ENCODE measurements around the gene SPATA31D1. TPM values are rescaled to one million over a fixed set of nuclear protein-coding genes. Genes with fewer than 3 reads are reported as not detected.

Gene SPATA31D1
- total RNA-seq, 4 donors from 2014 or later, result 0.13 TPM; not detected in 3

DNA sequence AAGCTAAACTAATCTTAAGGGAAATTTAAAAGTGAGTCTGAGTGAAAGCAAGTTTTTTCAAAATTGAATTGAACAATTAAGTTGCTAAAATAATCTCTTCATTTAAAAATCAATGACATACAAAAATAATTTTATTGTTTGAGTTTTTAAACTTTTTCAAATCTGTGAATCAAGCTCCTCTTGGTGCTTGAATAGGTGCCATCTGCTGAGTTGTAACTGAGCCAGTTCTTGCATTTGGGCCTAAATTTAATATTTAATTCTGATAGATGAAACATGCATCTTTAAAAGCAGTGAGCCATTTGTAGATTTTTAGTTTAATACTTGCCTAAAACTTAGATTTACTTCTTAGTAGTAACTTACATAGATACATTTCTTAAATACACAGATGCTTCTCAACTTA, 31.8 kb downstream of the SPATA31D1 start:
- Histone ChIP-seq H3K27ac (no peak overlapping the region), H3K4me1 (peaks cover 10% of the 10 kb centered on the region), H3K4me3 (no peak overlapping the region), H3K9me3 (no peaks in the 10 kb centered on the region), H3K36me3 (no peaks in the 10 kb centered on the region), H3K27me3 (no peaks in the 10 kb centered on the region)
- TF ChIP-seq POLR2AphosphoS5 (IDR thresholded peaks at IDR 0.05) (no peak), EP300 (IDR thresholded peaks at IDR 0.05) (no peak), POLR2A (IDR thresholded peaks at IDR 0.05) (no peak)
- TF ChIP-seq, protein P1, sequence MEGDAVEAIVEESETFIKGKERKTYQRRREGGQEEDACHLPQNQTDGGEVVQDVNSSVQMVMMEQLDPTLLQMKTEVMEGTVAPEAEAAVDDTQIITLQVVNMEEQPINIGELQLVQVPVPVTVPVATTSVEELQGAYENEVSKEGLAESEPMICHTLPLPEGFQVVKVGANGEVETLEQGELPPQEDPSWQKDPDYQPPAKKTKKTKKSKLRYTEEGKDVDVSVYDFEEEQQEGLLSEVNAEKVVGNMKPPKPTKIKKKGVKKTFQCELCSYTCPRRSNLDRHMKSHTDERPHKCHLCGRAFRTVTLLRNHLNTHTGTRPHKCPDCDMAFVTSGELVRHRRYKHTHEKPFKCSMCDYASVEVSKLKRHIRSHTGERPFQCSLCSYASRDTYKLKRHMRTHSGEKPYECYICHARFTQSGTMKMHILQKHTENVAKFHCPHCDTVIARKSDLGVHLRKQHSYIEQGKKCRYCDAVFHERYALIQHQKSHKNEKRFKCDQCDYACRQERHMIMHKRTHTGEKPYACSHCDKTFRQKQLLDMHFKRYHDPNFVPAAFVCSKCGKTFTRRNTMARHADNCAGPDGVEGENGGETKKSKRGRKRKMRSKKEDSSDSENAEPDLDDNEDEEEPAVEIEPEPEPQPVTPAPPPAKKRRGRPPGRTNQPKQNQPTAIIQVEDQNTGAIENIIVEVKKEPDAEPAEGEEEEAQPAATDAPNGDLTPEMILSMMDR (IDR thresholded peaks at IDR 0.05), result no peak
- DNase-seq (ENCODE audit: low spot score in 2 of 2), result no peak

DNA sequence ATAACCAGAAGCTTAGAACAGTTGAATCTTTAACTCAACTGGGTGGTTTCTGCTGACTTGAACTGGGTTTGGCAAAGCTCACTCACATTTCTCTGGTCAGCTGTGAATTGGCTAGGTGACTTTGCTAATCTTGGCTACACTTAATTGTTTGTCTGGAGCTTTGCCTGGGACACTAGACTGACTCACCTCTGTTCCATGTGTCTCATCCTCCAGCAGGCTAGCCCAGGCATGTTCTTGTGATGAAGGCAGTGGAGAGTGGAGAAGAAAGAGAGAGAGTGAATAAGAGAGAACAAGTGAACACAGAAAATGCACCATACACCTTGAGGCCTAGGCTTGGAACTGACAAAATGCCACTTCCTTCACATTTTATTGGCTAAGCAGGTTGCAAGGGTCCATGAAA, 32.6 kb downstream of the SPATA31D1 start:
- no peak overlapping the region for H3K4me3 ChIP-seq
- H3K4me1 ChIP-seq, result peaks cover 10% of the 10 kb centered on the region
- no peaks in the 10 kb centered on the region for H3K9me3 ChIP-seq
- no peaks in the 10 kb centered on the region for H3K27me3 ChIP-seq
- no peaks in the 10 kb centered on the region for H3K36me3 ChIP-seq
- H3K27ac ChIP-seq, result no peak overlapping the region
- TF ChIP-seq EP300 (IDR thresholded peaks at IDR 0.05), result no peak
- TF ChIP-seq POLR2A (IDR thresholded peaks at IDR 0.05), result no peak
- peak in 1 of 3 donors; percentile 61 for TF ChIP-seq POLR2AphosphoS5 (IDR thresholded peaks at IDR 0.05)
- DNase-seq (ENCODE audit: low spot score in 2 of 2), result peak in 1 of 2 donors; percentile 61

DNA sequence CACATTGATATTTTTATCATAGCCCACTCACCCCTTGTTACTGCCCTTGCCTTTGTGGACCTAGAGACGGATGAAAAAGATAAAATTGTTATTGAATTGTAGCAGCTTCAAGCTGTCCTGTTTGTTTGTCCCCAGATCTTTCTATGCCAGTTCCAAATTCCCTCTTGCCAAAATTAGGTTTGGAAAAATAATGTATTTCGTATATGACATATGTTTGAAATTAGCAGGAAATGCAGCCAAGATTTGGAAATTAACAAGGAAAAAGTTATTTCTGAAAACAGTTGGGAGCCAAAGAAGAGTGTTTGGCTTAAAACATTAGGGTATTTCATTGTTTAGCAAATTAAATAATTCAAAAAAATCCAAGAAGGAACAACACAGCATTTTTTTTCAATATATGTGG, 33.5 kb downstream of the SPATA31D1 start:
- Histone ChIP-seq H3K27ac (no peak overlapping the region), H3K9me3 (no peaks in the 10 kb centered on the region), H3K27me3 (no peaks in the 10 kb centered on the region), H3K36me3 (no peaks in the 10 kb centered on the region), H3K4me1 (peaks cover 10% of the 10 kb centered on the region), H3K4me3 (no peak overlapping the region)
- WGBS, result 41% methylated on average over 2 of the region's 2 CpGs
- no peak for DNase-seq (ENCODE audit: low spot score in 2 of 2)
- TF ChIP-seq, protein P1 (IDR thresholded peaks at IDR 0.05), result no peak
- TF ChIP-seq EP300 (IDR thresholded peaks at IDR 0.05) (no peak), POLR2A (IDR thresholded peaks at IDR 0.05) (no peak), POLR2AphosphoS5 (IDR thresholded peaks at IDR 0.05) (no peak)

DNA sequence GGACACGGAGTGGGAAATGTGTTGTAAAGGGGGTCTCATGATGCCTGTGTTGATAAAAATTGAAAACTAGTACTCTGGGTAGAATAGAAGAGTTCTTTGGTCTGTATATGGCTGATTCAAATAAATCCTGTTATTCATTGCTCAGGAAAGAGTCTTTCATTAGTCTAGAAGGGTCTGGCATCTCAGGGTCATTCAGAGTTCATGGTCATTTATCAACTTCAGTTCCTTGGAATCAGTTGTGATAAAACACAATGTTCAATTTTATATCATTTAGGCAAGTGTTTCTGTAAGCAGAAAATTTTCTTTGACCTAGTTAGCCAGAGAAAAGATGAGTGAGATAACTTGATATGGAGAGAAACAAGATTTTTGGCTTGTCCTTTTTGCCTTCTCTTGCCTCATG, 36.3 kb downstream of the SPATA31D1 start:
- no peak for DNase-seq (ENCODE audit: low spot score in 2 of 2)
- Histone ChIP-seq H3K36me3 (no peaks in the 10 kb centered on the region), H3K9me3 (no peaks in the 10 kb centered on the region), H3K27ac (no peak overlapping the region), H3K4me1 (peaks cover 10% of the 10 kb centered on the region), H3K4me3 (no peak overlapping the region), H3K27me3 (no peaks in the 10 kb centered on the region)
- 96% methylated on average over 1 of the region's 1 CpG for WGBS
- TF ChIP-seq POLR2A (IDR thresholded peaks at IDR 0.05) (no peak), POLR2AphosphoS5 (IDR thresholded peaks at IDR 0.05) (no peak), EP300 (IDR thresholded peaks at IDR 0.05) (no peak)
- TF ChIP-seq, protein P1 (IDR thresholded peaks at IDR 0.05), result no peak

DNA sequence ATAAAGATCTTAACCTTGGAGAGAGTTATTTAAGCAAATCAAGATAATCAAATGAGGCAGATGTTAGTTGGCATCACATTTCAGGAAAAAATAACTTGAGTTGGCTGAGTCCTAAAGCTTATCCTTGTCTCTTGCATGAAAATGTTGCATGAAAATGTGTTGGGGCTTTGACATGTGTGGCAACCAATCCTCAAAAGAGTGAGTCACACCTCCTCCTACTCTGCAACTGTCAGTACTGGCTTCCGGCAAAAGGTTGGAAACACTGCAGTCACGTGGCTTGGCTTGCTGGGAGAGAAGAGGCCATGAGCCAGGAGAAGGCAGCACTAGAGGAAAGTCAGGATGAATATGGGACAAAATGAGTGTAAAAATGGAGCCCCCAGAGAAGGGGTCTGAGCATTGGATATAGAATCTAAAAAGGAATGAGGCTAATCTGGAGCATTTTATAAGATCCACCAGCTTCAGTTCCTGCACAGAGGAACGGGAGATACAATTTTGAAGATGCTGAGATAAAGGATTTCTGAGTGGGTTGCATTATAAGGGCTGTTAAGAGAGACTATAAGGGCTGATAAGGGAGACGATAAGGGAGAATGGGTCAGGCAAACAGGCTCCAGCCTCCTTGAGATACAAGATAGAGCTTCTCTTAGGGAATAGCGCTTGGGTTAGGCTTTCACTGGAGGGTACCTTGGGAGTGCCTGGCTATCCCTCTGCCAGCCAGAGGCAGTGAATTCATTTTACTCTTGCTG, 43.1 kb downstream of the SPATA31D1 start:
- H3K27ac ChIP-seq, result no peak overlapping the region
- TF ChIP-seq POLR2A (IDR thresholded peaks at IDR 0.05) (no peak), EP300 (IDR thresholded peaks at IDR 0.05) (no peak), POLR2AphosphoS5 (IDR thresholded peaks at IDR 0.05) (no peak)
- TF ChIP-seq, protein P1 (IDR thresholded peaks at IDR 0.05), result no peak
- DNase-seq (ENCODE audit: low spot score in 2 of 2), result peak in 1 of 2 donors; percentile 82
- H3K9me3 ChIP-seq, result no peaks in the 10 kb centered on the region
- no peak overlapping the region for H3K4me3 ChIP-seq
- 42% methylated on average over 5 of the region's 5 CpGs for WGBS
- no peaks in the 10 kb centered on the region for H3K36me3 ChIP-seq
- peaks cover 16% of the 10 kb centered on the region for H3K4me1 ChIP-seq
- no peaks in the 10 kb centered on the region for H3K27me3 ChIP-seq
